IPS DF 19.7 (cell line): ENCODE data around the gene SGMS1.
"Not testable (repeated sequence)": the region's sequence is repeated elsewhere in the genome, so short reads cannot be mapped to it uniquely, and the experiment has no call there.

Experiments
- DNase-seq: peaks from one replicate; pipeline ENCODE4 v3.0.0-alpha.2; 2013; ENCODE audit warnings: low read depth, low spot score

The SGMS1 gene

DNA sequence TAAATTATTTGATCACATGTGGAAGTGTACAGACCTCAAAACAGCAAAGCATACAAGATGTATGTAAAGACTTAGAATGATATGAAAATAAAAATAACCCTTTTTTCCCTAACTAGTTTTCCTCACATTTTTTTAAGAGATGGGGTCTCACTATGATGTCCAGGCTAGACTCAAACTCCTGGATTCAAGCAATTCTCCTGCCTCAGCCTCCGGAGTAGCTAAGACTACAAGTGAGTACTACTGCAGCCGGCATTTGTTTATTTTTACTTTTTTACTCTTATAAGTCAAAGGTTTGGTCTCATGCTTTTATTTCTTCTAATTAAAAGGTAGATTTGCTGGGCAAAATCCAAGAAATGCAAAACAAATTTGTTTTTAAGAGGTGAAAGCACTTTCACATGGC, 248.0 kb downstream of the SGMS1 start:
- DNase-seq: no peak

GRCh38 chr10:50375051-50375452, 248.7 kb downstream of the SGMS1 start:
- no peak for DNase-seq

- DNase-seq: no peak
These were observed 249.8 kb downstream of the SGMS1 start for GRCh38 chr10:50373821-50374501.

DNA sequence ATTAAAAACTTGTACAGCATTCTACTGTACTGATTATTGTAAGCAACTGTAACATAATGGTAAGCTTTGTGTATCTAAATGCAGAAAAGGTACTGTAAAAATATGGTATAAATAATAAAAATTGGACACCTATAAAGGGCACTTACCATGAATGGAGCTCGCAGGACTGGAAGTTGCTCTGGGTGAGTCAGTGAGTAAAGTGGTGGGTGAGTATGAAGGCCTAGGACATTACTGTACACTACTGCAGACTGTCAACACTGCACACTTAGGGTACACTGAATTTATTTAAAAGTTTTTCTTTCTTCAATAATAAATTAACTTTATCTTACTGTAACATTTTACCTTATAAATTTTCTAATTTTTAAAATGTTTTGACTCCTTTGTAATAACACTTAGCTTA, 253.8 kb downstream of the SGMS1 start:
- DNase-seq: no peak

- peak; percentile 20 for DNase-seq
These were observed 256.0 kb downstream of the SGMS1 start for GRCh38 chr10:50367732-50368131.

GRCh38 chr10:50366421-50366820, 257.3 kb downstream of the SGMS1 start:
- not testable (repeated sequence) for DNase-seq

DNA sequence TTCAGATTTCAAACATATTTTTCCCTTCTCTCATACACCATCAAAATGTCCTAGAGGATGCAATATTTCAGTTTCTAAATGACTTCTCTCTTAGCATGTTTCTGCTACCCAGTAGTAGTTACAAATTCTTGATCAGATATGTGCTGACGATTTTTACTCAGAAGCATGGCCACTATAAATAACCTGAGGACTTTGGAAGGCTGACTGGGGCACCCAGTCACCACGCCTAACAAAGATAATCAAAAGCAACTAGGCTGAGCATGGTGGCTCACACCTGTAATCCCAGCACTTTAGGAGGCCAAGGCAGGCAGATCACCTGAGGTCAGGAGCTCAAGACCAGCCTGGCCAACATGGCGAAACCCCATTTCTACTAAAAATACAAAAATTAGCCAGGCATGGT, 259.0 kb downstream of the SGMS1 start:
- not testable (repeated sequence) for DNase-seq

- DNase-seq: no peak
These were observed 261.1 kb downstream of the SGMS1 start for GRCh38 chr10:50362547-50363125.

DNA sequence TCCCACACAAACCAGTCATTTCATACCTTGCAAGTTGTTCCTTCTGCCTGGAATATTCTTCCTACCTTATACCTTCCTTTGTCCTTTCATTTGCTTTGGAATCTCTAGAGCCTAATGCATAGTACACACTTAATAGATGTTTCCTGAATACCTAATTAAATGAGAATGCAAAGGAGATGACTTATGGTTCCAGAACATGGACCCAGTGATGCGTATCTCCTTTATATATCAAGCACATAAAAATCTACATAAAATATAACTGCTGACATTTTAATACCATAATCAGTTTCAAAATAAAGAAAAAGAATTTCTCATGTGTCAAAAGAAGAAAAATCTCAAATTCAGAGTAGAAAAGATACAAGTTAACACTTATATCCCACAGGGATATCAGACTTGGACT, 261.8 kb downstream of the SGMS1 start:
- no peak for DNase-seq

DNA sequence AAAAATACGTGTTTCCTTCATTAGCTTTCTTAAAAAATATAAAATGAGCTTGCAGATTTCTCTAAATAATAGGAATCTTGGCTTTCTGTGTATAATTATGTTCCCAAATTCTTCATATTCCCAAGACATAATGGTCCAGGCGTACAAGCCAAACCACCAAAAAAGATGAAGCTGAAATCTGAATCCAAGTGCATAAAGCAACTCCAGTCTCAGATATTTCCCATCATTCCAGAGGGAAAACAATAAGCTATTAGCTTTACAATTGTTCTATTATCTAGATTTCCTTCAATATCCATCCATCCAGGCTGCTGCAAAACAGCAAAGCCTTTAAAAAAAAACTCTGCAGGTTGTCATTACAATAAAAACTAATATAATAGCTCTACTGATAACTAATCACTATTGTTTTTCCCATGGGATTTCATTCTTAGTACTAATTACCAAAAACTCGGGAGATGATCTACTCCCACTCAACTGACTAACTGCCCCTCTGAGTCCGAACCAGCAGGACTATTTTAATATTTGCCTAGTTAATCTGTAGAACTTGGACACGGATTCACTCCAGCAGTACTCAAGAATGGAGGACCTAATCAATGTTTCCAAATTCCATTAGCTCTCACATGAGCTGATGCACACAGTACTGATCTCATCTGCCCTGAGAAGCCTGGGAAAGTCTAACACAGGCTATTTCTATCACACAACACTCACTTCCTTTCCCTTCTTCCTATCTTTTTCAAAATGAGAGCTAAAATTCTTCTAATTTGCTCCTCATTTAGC, 263.5 kb downstream of the SGMS1 start:
- no peak for DNase-seq

DNA sequence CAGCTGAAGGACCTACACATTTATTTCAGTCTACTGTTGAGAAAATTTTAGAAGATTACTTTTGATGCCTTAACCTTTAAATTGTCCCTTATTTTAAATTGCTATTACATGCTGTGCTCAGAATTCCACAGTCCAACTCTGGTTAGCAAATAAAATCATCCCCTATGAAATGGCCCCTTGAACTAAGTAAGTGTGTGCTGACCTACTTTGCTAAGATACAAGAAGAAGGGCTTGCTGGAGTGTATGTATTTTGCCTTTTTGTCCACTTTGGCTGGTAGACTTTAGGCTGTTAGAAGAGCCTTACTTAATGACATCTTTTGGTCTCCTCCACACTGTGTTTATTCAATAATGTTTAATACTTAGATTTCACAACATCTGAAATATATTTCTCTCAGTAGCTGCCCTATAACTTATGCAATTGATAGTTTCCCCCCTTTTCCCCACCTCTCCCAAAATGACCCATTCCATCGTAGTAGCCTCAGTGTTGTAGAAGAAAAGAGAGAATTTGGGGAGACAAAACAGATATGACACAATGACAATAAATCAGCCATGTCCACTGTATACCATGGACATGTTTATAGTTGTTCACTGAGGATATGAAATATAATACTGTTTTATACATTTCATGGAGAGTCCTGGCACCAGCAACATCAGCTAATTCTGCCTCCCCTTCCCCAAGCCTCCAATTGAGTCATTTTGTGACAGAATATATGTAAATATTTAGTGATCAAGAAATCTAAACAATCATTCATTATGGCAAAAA, 264.6 kb downstream of the SGMS1 start:
- no peak for DNase-seq

- DNase-seq: no peak
These were observed 265.3 kb downstream of the SGMS1 start for GRCh38 chr10:50358411-50358810.

- DNase-seq: not testable (repeated sequence)
These were observed 267.3 kb downstream of the SGMS1 start for GRCh38 chr10:50356481-50356832.

- DNase-seq: not testable (repeated sequence)
These were observed 267.9 kb downstream of the SGMS1 start for GRCh38 chr10:50355693-50356480.

DNA sequence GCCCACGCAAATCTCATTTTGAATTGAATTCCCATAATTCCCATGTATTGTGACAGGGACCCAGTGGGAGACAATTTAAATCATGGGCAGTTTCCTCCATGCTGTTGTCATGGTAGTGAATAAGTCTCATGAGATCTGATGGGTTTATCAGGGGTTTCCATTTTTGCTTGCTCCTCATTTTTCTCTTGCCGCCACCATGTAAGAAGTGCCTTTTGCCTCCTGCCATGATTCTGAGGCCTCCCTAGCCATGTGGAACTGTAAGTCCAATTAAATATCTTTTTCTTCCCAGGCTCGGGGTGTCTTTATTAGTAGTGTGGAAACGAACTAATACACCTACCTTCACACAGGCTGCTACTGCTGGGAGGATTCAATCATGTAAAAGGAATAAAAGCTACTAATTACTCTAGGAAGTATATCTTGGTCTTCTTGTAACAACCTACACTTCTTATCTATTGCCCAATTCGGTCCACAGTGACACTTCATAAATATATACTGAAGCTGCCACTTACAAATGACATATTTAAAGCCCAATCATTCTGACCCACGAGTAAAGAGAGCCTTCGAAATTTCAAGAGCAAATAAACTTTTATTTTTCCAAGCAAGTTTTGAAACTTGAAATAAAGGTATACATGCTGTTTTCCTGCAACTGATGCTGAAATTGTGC, 272.1 kb downstream of the SGMS1 start:
- no peak for DNase-seq

GRCh38 chr10:50350366-50350765, 273.4 kb downstream of the SGMS1 start:
- no peak for DNase-seq

DNA sequence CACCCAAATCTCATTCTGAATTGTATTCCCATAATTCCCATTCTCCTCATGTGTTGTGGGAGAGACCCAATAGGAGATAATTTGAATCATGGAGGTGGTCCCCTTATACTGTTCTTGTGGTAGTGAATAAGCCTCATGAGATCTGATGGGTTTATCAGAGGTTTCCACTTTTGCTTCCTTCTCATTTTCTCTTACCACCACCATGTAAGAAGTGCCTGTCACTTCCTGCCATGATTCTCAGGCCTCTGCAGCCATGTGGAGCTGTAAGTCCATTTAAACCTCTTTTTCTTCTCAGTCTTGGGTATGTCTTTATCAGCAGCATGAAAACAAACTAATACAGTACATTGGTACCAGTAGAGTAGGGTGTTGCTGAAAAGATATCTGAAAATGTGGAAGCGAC, 274.2 kb downstream of the SGMS1 start:
- DNase-seq: no peak

- no peak for DNase-seq
These were observed 276.4 kb downstream of the SGMS1 start for GRCh38 chr10:50347394-50347802.

- no peak for DNase-seq
These were observed 276.8 kb downstream of the SGMS1 start for GRCh38 chr10:50346942-50347341.

DNA sequence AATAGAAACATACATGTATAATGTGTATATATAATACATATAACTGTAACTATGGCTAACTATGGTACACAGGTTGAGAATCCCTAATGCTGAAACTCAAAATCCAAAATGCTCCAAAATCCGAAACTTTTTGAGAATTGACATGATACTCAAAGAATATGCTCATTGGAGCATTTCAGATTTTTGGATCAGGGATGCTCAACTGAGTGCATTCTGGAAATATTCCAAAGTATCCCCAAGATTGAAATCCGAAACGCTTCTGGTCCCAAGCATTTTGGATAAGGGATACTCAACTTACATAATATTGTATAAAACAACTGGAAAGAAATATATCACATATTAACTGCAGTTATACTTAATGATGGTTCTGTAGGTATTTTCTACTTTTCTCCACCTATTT, 278.2 kb downstream of the SGMS1 start:
- no peak for DNase-seq
